IPS DF 19.7 (cell line): ENCODE data around the gene SSH2.

Experiments
- DNase-seq: peaks from one replicate; pipeline ENCODE4 v3.0.0-alpha.2; 2013; ENCODE audit warnings: low read depth, low spot score

SSH2 gene

GRCh38 chr17:29577385-29578211 is 352.4 kb downstream of the SSH2 start:
- DNase-seq: no peak

DNA sequence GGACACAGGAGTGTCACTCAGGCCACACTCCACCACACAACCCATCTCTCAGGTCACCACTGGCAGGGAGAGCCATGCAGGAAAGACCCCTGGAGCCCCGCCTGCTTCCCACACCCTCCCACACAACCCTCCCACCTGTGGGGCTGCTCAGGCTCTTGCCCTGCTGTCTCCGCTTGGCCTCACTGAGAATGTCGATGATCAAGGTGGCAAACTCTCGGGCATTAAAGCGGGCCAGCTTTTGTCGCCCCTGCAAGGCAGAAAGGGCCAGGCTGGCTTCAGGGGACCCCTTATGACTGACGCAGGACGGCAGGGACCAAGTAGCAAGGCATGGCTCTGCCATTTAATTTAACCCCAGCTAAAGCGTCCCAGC is 353.0 kb downstream of the SSH2 start:
- DNase-seq: no peak

DNA sequence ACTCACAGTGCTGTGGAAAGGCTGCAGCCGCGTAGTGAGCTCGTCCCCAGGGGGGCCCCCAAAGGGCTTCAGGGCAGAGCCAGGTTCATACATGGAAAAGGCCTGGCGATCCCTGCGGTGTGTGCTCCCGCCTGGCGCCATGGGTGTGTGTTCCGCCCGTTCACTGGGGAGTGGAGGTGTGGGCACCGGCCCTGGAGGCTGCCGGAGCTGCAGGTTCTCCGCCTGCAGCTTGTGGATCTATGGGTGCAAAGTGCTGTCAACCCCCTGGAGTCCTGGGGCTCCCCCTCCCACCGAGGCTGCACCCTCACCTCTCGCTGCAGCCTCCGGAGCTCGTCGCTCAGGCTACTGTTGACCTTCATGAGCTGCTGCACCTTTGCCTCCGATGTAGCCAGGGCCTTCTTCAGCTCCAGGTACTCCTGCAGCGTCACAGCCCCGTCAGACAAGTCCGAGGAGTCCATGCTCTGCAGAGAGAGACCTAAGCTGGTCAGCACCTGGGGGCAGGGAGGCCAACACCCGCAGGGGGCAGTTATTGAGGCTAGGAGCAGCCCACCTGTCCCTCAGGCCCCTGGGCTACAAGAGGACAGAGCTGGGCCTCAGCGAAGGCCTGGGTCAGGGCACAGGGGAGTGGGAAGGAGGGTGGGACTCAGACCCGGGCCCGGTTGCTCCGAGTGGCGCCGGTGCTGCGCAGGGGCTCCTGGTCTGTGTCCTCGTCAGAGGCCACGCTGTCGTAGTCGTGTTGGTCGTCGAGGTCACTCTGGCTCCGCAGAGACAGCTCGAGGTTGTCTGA is 353.6 kb downstream of the SSH2 start:
- no peak for DNase-seq
